Stimulated activated CD4-positive, alpha-beta T cell treated with anti-CD3 and anti-CD28 coated beads, TNF-alpha, amount 100 ng/mL, for 1 hour (primary cell): ENCODE data around the gene URAD.
"Not testable (repeated sequence)": the region's sequence is repeated elsewhere in the genome, so short reads cannot be mapped to it uniquely, and the experiment has no call there.

Source experiments
- DNase-seq, 3 donors: peaks; one replicate each; pipeline ENCODE4 v3.0.0-alpha.2; 2020; ENCODE audit warnings: low read depth in 3 of 3, low spot score in 1 of 3

Gene URAD

GRCh38 chr13:27988520-27988919 lies at the start of gene URAD:
Gene URAD (minus strand): TSS chr13:27988693. CDS start chr13:27988637, 56 bp downstream.
- no peak for DNase-seq

- DNase-seq: no peak
Measured at GRCh38 chr13:28037399-28037798, 48.9 kb upstream of the URAD start.

- DNase-seq: no peak
Measured at GRCh38 chr13:28035146-28035782, 46.8 kb upstream of the URAD start.

- no peak for DNase-seq
Measured at GRCh38 chr13:28033894-28034655, 45.6 kb upstream of the URAD start.

- not testable (repeated sequence) for DNase-seq
Measured at GRCh38 chr13:28032438-28032837, 43.9 kb upstream of the URAD start.

GRCh38 chr13:28031896-28032288 lies 43.4 kb upstream of the URAD start:
- DNase-seq: no peak

- no peak for DNase-seq
Measured at GRCh38 chr13:28031220-28031895, 42.9 kb upstream of the URAD start.

- no peak for DNase-seq
Measured at GRCh38 chr13:28027607-28028364, 39.3 kb upstream of the URAD start.

- DNase-seq: no peak
Measured at GRCh38 chr13:28027071-28027470, 38.6 kb upstream of the URAD start.

- no peak for DNase-seq
Measured at GRCh38 chr13:28026508-28026907, 38.0 kb upstream of the URAD start.

- DNase-seq: no peak
Measured at GRCh38 chr13:28022848-28023518, 34.5 kb upstream of the URAD start.

GRCh38 chr13:28014301-28014700 lies 25.8 kb upstream of the URAD start:
- DNase-seq: no peak

GRCh38 chr13:28013482-28013881 lies 25.0 kb upstream of the URAD start:
- DNase-seq: no peak

- no peak for DNase-seq
Measured at GRCh38 chr13:28012896-28013295, 24.4 kb upstream of the URAD start.

GRCh38 chr13:28012383-28012782 lies 23.9 kb upstream of the URAD start:
- no peak for DNase-seq

GRCh38 chr13:28010046-28010445 lies 21.6 kb upstream of the URAD start:
- no peak for DNase-seq

- DNase-seq: not testable (repeated sequence)
Measured at GRCh38 chr13:28005016-28005415, 16.5 kb upstream of the URAD start.

GRCh38 chr13:28002886-28003698 lies 14.6 kb upstream of the URAD start:
- DNase-seq: no peak

- no peak for DNase-seq
Measured at GRCh38 chr13:28001837-28002473, 13.5 kb upstream of the URAD start.

- no peak for DNase-seq
Measured at GRCh38 chr13:28001049-28001448, 12.6 kb upstream of the URAD start.
